GM18502 (cell line): ENCODE results near the gene FILIP1.
A peak's percentile ranks its signal among the peaks of the same experiment; 100 is the strongest.
"Not testable (repeated sequence)": the region's sequence is repeated elsewhere in the genome, so short reads cannot be mapped to it uniquely, and the experiment has no call there.

Experiments
- ATAC-seq: cut with Tn5 transposase; IDR thresholded peaks from one replicate; pipeline ENCODE4 v1.9.1; 2021; ENCODE audit warnings: mild to moderate bottlenecking; ENCODE audit not compliant: unreplicated experiment, poor library complexity

FILIP1 gene

DNA sequence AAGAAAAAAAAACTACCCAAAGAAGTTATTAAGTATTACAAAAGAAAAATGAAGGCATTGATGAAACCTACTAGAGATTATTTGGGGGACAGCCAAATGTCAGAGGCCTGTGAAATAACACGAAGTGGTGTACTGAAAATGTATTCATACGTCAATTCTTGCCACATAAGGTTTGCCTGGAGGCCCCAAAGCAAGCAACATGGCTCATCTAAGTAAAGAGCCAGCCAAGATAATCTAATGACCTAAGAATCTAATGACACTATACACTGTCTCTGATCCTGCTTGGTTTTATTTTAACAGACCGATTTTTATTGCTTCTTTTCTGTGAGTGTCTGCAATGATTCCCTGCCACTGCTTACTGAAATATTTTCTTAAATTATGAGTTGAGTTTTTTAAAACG is 34.7 kb downstream of the FILIP1 start:
- no peak for ATAC-seq

DNA sequence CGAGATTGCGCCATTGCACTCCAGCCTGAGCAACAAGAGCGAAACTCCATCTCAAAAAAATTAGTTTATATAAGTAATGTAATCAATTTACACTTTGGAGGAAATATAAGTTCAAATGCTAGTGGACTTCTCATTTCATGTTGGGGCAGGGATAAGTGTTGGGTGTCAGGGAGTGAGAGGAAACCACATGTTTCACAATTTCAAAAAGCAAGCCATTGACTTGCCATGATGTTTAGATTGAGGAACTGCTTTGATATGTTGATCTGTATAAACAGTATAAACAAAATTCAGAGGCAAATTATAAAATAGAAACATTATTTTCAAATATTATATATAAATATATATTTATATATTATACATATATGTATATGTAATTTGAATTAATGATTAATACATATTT is 42.7 kb downstream of the FILIP1 start:
- ATAC-seq: no peak

DNA sequence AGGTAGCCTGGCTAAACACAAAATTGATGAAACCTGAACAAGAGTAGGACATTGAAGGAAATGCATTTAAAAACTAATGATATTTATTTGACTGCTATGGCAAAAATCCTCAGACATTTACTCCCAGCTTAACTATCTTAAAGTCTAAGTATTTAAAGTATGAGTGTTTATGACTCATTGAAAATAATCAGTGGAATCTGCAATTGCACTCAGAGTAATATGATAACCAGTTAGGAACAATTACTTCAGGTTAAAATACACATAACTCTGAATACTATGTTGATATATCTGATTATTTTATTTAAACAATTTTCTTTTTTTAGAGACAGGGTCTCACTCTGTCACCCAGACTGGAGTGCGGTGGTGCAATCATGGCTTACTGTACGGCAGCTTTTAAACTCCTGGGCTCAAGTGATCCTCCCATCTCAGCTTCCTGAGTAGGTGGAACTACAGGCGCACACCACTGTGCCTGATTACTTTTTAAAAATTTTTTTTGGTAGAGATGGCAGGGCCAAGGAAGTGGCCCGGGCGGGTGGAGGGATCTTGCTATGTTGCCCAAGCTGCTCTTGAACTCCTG is 43.9 kb downstream of the FILIP1 start:
- ATAC-seq: no peak

DNA sequence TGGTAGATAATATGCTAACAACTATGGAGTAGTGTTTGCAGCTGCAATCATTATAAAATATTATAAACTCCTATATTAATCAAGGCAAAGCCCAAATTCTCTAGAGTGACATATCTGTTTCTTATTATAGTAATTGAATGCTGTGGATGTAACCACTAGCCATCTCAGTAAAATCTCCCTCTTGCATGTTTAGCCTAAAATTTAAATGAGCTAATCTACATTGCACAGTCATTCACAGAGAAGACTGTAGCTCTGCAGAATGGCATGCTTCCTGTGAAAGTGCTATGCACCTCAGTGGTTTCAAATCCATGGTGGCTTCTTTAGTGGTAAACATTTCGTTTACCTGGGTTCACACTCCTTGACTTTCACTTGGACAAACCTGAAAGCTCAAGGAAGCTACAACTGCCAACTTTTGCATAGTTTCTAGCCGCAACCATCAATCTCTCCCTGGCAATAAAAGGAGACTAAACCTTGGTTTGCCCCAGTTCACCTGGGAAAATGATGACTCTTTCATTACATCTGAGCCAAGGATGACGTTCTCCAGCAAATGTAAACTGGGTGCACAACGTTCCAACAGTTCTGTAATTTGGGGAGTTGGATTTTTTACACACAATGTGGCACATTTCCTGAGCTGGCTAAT is 47.2 kb downstream of the FILIP1 start:
- peak; percentile 93 for ATAC-seq

GRCh38 chr6:75445738-75446137 is 47.9 kb downstream of the FILIP1 start:
- ATAC-seq: no peak

DNA sequence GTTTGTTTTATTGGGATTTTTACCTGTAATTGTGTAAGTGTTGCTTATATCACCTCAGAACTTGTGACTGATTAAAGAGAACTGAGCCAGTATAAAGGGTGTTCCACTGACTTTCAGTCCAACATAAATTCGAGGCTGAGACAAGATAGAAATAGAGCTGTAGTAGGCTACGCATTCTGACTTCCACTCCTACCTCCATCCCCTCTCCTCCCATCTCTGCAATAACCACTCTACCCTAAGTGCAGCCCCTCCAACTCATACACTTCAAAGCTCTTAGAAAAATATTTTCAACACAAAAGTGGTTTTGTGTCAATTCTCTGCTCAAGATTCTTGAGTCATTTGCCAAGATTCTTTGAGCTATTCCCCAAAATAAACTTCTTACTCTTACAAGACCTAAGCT is 48.7 kb downstream of the FILIP1 start:
- ATAC-seq: no peak

- not testable (repeated sequence) for ATAC-seq
Measured at GRCh38 chr6:75441883-75442282, 51.7 kb downstream of the FILIP1 start.

DNA sequence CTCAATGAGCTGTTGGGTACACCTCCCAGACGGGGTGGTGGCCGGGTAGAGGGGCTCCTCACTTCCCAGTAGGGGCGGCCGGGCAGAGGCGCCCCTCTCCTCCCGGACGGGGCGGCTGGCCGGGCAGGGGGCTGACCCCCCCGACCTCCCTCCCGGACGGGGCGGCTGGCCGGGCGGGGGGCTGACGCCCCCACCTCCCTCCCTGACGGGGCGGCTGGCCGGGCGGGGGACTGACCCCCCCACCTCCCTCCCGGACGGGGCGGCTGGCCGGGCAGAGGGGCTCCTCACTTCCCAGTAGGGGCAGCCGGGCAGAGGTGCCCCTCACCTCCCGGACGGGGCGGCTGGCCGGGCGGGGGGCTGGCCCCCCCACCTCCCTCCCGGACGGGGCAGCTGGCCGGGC is 52.1 kb downstream of the FILIP1 start:
- not testable (repeated sequence) for ATAC-seq

GRCh38 chr6:75438442-75439116 is 55.0 kb downstream of the FILIP1 start:
- no peak for ATAC-seq

- ATAC-seq: no peak
Measured at GRCh38 chr6:75438013-75438431, 55.6 kb downstream of the FILIP1 start.

DNA sequence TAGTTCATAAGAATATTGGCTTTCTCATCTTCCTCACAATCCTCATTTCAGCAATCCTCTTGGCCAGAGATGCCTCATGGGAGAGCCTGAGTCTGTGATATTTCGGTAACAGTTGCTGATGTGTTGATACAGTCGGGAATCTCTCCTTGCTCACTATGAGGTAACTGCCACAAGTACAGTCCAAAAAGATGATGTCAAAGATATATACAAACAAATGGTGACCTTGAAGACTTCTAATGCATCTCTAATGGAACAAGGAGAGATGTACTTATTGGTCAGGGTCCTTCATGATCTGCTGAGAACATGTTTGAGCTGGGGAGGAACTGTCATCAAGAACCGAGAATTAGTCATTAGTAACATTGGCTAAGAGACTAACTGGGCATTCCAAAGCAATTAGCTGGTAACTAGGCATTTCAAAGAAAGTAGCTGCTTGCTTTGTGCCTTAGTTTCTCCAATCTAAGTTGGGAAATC is 56.1 kb downstream of the FILIP1 start:
- no peak for ATAC-seq

GRCh38 chr6:75436869-75437268 is 56.7 kb downstream of the FILIP1 start:
- no peak for ATAC-seq

DNA sequence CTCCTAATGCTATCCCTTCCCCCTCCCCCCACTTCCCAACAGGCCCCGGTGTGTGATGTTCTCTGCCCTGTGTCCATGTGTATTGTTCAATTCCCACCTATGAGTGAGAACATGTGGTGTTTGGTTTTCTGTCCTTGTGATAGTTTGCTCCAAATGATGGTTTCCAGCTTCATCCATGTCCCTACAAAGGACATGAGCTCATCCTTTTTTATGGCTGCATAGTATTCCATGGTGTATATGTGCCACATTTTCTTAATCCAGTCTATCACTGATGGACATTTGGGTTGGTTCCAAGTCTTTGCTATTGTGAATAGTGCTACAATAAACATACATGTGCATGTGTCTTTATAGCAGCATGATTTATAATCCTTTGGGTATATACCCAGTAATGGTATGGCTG is 60.8 kb downstream of the FILIP1 start:
- not testable (repeated sequence) for ATAC-seq

GRCh38 chr6:75431379-75431778 is 62.2 kb downstream of the FILIP1 start:
- ATAC-seq: peak; percentile 49

DNA sequence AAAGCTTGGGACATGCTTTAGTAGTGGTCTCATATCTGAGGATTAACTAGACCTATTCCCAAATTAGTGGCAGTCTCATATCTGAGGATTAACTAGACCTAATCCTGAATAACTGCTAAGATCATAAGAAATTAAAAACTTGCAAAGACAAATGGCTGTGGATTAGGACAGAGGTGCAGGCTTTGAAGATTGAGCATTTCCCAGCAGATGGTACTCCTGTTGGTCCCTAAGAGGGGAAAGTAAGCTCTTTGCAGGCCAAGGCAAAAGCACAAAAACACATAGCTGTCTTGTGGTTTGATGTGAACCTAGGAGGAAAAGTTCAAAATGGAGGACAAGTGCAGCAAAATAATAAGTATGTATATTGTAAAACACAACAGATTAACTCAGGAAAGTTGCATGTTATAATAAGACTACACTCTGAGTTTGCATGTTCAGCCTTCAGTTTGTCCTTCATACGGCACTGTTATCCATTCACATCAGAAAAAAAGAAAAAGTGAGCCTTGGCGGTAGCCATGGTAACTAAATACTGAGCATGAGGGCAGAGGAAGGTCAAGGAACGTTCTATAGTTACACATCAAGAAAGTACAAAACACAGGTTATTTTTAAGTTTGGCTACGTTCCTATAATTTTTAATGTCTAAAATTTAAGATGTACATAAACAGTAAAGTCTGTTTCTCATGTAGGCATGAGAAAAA is 62.8 kb downstream of the FILIP1 start:
- no peak for ATAC-seq

- no peak for ATAC-seq
Measured at GRCh38 chr6:75429061-75429703, 64.4 kb downstream of the FILIP1 start.

DNA sequence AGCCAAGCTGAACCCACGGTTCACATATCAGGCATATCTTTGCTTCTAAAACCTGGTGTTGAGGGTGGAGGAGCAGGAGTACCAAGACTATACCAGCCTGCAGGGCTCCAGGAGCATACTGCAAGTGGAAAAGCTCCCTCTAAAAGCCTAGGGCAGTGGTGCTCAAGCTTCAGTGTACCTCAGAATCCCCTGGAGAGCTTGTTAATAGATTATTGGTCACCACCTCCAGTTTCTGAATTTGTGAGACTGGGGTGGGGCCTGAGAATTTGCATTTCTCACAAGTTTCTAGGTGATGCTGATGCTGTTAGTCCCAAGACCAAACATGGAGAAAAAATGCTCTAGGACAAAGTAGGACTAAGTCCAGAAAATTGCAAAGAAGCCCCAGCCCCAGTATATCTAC is 65.4 kb downstream of the FILIP1 start:
- peak; percentile 44 for ATAC-seq

- no peak for ATAC-seq
Measured at GRCh38 chr6:75427329-75427728, 66.3 kb downstream of the FILIP1 start.

DNA sequence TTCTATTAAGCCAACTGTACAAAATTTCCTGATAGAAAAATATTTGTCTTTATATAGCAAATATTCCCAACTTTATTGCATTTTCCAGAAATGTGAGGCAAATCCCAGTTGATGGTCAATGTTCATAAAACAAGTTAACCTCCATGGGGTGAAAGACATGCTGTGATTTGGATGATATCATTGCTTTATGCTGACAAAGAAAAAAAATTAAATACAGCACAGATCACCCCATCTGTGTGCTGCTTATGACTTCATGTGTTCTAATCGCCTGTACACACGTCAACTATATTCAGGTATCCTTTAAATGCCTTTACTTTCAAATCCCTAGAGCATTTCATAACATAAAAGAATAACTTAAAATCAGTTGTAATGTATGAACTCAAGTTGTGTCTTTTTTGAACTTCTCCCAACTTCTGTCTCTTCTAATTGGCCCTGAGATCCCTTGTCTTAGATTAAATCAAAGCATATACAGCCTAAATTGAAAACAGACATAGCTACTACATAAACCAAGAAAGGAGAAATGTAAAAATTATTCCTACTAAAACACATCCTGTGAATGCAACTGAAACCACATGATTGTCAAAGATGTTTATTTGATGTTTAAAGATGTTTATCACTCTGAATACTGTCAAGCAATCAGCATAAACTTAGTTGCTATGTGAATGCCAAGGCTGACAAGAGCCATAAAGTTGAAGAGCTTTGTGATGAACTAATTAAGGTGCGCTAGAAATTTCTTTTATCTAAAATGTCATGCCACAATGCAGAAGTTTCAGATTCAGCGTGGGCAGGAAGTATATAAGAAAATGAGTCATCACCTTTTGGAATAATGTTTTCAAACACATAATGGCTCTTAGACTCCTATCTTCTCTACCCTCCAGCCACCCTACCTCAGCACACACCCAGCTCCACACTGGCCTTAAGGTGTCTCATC is 68.7 kb downstream of the FILIP1 start:
- no peak for ATAC-seq

DNA sequence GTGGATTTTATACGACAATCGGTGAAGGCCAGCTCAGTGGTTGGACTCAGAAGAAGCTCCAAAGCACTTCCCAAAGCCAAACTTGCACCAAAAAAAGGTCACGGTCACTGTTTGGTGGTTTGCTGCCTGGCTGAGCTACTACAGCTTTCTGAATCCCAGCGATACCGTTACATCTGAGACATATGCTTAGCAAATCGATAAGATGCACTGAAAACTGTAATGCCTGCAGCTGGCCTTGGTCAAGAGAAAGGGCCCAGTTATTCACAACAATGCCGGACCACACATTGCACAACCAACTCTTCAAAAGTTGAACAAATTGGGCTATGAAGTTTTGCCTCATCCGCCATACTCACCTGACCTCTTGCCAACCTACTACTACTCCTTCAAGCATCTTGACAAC is 70.2 kb downstream of the FILIP1 start:
- no peak for ATAC-seq
